Activated CD4-positive, CD25-positive, alpha-beta regulatory T cell (primary cell): ENCODE data around the gene BLID.

Experiments
- DNase-seq, 4 experiments: peaks; one replicate each; lab custom pipeline; 2025; lab: John Stamatoyannopoulos, UW

BLID gene

GRCh38 chr11:122105044-122105758 lies 10.8 kb downstream of the BLID start:
- DNase-seq: no peak

- no peak for DNase-seq
These were observed 11.7 kb downstream of the BLID start for GRCh38 chr11:122104341-122104740.

DNA sequence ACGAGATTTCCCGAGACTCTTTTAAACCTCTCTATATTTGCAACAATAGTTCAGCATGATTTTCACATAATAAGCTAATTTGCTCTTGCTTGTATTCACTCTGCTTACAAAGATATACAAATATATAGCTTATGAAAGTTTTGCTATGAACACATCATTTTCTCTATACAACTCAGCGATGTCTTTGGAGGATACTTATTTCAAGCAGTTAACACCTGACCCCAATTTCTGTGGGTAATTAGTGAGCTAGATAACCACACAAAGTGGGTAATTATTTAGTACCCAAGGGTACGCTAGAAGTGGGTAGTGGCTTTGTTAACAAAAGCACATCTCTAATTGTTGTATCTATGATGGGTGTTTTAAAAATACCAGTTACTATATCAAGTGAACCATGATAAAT lies 12.3 kb downstream of the BLID start:
- no peak for DNase-seq

DNA sequence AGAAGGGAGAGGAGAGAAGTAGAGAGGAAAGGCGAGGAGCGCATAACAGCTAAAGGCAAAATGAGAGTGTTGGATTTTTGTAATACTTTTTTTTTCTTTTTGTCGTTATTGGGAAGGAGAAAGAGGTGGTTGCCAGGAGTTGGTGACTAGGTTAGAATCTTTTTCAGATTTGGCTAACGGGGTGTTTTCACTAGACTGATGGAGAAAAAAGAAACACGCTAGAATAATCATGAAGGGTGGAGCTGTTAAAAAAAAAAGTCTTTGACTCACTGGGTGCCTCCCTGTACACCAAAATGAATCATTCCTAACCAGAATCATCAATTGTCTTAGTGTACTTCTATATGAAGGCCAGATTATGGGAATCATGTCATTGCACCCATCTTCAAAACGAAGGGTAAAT lies 12.7 kb downstream of the BLID start:
- no peak for DNase-seq

- no peak for DNase-seq
These were observed 13.6 kb downstream of the BLID start for GRCh38 chr11:122102426-122102825.

DNA sequence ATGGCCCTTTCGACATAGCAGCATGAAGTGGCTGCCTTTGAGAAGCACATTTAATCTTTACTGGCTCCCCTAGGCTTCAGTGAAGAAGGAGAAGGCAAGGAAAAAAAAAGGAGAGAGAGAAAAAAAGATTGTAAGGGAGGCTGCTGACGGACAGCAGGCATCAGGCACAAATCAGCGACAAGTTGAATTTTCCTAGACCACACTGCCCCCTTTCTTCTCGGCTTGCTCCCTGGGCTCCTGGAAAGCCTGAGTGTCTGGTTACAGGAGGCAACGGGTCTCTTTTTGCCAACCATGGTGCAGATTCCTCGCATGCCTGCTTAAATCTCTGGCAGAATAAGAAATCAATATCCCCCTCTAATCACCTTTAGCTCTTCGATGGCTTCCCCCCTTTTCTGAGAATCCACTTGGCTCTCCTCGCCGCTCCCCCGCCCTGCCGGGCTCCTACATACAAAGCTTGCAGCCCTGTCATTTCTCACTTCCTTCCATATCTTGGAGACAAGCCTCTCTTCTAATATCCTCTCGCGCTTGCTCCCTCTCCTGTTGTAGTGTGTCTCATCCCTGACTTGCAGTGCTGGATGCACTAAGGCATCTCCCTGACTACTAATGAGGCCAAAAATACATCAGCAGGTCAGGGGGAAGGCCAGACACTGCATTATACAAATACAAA lies 14.3 kb downstream of the BLID start:
- DNase-seq: no peak

- no peak for DNase-seq
These were observed 15.3 kb downstream of the BLID start for GRCh38 chr11:122100756-122101080.

- no peak for DNase-seq
These were observed 15.8 kb downstream of the BLID start for GRCh38 chr11:122100037-122100755.

- DNase-seq: no peak
These were observed 16.5 kb downstream of the BLID start for GRCh38 chr11:122099374-122100036.

GRCh38 chr11:122098261-122098980 lies 17.6 kb downstream of the BLID start:
- no peak for DNase-seq

DNA sequence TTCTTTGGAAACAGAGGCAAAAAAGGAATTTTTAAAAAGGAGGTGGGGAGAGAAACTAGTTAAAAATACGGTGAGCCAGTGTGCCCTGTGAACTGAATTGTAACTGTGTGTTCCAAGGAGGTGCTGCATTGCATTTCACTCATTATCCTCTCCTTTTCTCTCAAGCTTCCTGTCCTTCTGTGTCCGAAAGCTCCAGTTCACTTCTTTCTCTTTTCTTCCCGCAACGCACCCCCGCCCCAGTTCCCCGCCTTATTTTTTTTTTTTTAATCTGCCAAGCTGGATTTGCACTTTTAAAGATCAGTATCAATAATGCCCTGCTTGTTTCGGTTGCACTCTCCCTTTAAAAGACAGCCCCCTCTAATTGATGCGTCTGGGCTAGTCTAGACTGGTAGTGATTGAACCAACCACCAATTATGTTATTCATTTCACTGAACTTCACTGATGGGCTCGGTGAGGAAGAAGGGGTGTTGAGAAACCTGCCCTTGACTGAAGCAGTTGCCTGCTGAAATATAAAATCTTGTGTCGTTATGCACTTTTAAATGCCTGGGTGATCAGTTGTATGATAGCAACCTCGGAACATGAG lies 18.5 kb downstream of the BLID start:
- DNase-seq: no peak

DNA sequence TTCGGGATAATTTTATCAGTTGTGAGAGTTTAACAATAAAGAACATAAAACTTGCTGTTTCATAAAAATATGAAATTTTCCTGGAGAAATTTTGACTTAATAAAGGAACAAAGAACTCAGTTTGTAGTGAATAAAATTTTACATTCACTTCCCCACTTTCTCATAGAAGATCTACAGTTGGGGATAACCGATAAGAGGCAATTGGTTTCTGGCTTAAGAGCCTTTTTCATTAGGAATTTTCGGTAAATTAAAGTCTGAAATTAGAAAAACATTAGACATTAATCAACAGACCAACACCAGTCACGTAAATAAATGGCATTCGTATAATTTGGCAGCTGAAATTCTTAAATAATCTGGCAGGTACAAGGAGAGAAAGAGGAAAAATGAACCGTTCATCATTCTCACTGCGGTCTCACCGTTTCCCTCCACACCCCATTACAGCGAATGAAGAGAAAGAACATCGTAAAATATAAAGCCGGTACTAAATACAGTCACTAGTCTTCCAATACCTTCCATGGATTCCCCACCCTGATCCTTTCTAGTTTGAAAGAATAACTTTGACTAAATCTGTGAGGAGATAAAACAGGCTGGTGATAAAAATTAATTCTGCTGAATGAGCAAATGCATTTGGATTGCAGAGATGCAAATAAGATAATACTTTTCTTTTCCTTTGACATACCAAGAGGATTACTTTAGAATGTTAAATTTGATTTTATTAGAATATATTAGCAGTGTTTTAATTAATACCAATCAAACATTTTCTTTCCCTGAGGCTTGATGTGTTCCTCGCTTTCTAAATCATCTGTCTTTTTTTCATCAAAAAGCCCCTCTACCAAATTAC lies 19.5 kb downstream of the BLID start:
- no peak for DNase-seq

GRCh38 chr11:122095681-122096262 lies 20.2 kb downstream of the BLID start:
- DNase-seq: no peak

- no peak for DNase-seq
These were observed 21.2 kb downstream of the BLID start for GRCh38 chr11:122094836-122095235.

DNA sequence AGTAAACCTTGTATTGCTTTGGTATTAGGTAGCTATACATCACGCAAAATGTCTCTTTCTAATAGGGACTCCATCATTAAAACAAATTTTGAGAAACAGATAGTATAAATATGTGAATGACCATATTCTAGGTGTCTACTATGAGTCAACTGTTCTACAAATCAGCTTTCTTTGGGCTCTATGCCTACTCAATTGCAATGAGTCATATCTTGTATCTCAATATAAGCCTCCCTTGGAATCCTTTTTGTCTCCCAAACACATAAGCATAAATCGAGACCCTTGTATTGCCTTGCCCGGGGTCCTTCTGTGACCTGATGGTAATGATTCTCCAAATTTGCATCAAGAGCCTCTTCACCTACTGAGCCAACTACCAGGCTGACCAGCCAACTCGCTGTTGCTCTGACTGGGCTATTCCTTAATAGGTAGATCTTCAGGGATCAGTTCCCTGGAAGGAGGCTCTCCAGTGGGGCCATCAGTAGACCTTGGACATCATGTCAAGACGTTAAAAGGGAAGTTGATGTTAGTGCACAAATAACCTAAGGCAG lies 22.2 kb downstream of the BLID start:
- DNase-seq: no peak

GRCh38 chr11:122091835-122092234 lies 24.2 kb downstream of the BLID start:
- no peak for DNase-seq

- DNase-seq: no peak
These were observed 26.9 kb downstream of the BLID start for GRCh38 chr11:122089111-122089510.

GRCh38 chr11:122085712-122086111 lies 30.3 kb downstream of the BLID start:
- no peak for DNase-seq

DNA sequence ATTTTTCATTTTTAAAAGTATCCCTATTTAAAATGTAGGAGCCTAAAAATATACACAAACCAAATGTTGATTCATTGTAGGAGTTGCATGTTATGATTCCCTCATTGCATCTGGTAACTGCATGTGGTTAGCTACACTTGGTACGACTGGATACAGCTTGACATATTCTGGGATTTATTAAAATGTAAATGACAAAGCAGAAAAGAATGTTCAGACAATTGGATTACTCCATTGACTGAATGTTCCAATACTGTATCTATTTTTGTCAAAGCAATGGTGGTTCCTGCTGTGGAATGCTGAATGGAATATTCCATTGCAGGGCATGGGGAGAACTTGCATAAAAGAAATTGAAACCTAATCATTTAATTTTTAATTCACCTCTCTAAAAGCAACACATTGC lies 30.8 kb downstream of the BLID start:
- DNase-seq: no peak

DNA sequence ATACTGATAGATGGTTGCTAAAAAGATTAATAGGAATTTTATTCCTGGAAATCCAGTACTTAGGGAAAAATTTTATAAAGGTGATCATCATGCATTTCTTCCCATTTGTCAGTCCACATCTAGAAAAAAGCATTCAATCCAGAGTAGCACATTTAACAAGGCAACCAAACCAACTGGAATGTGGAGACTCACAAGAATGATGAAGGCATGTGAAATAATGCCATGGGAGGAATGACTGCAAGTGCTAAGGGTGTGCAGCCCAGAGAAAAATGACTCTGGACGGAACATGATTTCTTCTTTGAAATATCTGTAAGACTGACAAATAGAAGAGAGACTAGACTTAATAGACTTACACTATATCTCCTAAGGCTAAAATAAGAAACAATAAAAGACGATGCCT lies 33.8 kb downstream of the BLID start:
- DNase-seq: no peak
